ENCODE measurements around the gene NSG1. TPM values are rescaled to one million over a fixed set of nuclear protein-coding genes. Genes with fewer than 3 reads are reported as not detected.
A peak's percentile ranks its signal among the peaks of the same experiment; 100 is the strongest.
"Not testable (repeated sequence)": the region's sequence is repeated elsewhere in the genome, so short reads cannot be mapped to it uniquely, and the experiment has no call there.

The NSG1 gene, protein sequence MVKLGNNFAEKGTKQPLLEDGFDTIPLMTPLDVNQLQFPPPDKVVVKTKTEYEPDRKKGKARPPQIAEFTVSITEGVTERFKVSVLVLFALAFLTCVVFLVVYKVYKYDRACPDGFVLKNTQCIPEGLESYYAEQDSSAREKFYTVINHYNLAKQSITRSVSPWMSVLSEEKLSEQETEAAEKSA
- total RNA-seq = 1 to 10 TPM; 4.1 to 5.3 TPM

DNA sequence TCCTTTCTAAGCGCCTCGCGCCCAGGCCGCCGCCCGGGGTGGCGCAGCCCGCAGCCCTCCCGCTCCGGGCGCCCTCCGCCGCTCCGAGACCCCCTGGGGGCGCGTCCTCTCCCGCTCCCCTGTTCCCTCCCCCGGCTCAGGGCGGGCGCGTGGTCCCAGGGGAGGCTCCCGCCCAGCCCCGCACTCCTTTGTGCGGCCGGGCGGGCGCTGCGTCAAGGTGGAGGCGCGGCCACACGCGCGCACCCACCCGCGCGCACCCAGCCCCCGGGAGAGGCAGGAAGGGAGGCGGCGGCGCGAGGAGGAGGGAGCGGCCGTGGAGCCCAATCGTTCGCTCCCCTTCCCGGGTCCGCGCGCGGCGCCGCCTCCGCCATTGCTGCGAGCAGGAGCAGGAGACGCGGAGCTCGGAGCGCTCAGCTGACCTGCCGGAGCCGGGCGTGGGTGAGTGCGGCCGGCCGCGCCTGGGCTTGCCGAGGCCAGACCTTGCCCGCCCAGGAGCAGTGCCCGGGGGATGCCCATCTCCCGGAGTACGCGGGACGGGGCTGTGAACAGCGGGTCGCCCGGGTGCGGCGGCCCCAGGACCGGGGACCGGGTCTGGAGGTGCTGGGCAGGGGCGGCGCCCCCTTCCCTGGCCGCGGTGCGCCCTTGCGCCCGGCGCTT, at the start of gene NSG1:
Gene NSG1, plus strand, starts transcription at position 367 of the 657 bp plus-strand sequence. CDS start 528 bp downstream, outside the sequence.
- intact Hi-C loops (cut with DNase I, micrococcal nuclease) = loop anchor here in 1 of 2 experiments (1.0 to 10.0 kb wide), 2 partner anchors 188 to 478 kb away; no protein-coding TSS in a partner anchor
- H3K27ac Mint-ChIP-seq = no peak within 1 kb of the TSS
- peaks cover 22% of the 10 kb centered on the region for H3K27me3 Mint-ChIP-seq
- no peaks in the 10 kb centered on the region for H3K9me3 Mint-ChIP-seq (ENCODE audit: low read depth)
- ChIA-PET CTCF (no interaction called here), POLR2A (no interaction called here)
- peak within 1 kb of the TSS; percentile 73 for H3K4me3 Mint-ChIP-seq
- DNase-seq (peak; percentile 67), ATAC-seq (peak; percentile 63)
- peaks cover 8% of the 10 kb centered on the region for H3K4me1 Mint-ChIP-seq
- H3K36me3 Mint-ChIP-seq (ENCODE audit: low read depth) = no peaks in the 10 kb centered on the region

DNA sequence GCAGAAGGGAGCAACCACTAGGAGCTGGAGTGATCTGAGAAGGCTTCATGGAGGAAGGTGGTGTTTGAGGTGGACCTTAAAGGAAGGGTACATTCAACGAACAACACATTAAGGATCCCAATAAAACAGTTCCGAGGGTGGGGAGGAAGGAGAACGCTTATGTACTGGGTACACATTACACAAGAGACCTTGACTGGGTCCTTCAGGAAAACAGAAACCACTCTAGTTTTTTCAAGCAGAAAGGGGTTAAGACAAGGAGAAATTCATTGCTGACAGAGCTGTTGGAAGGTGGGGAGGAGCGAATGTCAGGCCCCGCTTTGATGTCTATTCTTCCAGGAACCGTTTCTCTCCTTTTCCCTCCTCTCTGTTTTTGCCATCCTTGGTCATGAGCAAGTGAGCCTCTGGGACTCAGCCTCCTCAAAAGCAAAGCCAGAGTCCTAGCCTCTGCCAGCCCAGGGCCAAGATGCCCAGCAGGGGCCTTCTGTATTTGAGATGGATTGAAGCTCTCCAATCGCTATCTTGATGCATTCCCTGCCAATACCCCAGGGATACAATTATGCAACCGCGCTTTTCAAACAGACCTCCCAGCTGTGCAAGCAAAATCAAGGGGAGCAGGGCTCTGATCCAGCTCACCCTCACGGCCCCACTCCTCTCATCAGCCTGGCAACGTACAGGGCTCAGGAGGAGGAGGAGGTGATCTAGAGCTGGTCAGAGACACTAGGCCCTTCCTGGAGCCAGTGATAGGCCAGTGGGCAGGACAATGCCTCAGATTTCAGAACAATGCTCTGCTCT, 48.5 kb upstream of the NSG1 start:
- Mint-ChIP-seq H3K36me3 (ENCODE audit: low read depth) (no peaks in the 10 kb centered on the region), H3K4me3 (no peak overlapping the region), H3K9me3 (ENCODE audit: low read depth) (no peaks in the 10 kb centered on the region), H3K27ac (no peak overlapping the region), H3K27me3 (no peaks in the 10 kb centered on the region), H3K4me1 (peaks cover 4% of the 10 kb centered on the region)
- intact Hi-C loops (cut with DNase I, micrococcal nuclease) = no loop called here
- DNase-seq (no peak), ATAC-seq (no peak)
- POLR2A ChIA-PET = no interaction called here
- CTCF ChIA-PET = interaction anchor here (2.0 to 2.6 kb wide), 2 partner anchors 84 to 87 kb away, joined by 5 to 8 read pairs; no protein-coding TSS in a partner anchor

DNA sequence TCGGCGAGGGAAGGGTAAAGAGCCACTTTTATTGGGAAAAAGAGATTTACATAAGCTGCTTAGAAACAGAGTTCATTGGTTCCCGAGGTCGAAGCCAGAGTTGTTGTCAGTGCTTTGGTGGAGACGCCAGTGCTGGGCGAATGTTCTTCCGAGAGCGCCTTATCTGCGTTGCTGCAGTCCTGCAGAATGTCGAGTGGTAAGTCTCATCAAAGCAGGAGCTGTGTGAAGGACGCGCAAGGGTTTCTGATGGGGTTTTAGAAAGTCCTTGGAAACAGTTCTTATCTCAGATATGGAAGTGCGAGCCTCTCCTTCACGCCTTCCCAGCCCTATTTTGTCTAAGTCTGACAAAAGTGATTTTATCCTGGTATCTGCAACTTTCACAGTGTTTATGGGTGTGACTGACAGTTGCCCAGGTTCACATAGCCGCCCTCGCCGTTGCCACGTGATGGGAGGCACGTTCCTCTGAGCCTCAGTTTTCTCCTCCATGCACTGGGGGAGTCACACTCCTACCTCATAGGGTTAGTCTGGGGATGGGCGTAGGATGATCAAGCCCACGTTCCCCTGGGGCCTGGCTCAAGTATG, 47.3 kb upstream of the NSG1 start:
- ATAC-seq = no peak
- H3K4me1 Mint-ChIP-seq = peaks cover 4% of the 10 kb centered on the region
- H3K27ac Mint-ChIP-seq = no peak overlapping the region
- DNase-seq = no peak
- H3K36me3 Mint-ChIP-seq (ENCODE audit: low read depth) = no peaks in the 10 kb centered on the region
- CTCF ChIA-PET = interaction anchor here (0.6 to 2.6 kb wide), 4 partner anchors 9 to 88 kb away, joined by 3 to 8 read pairs (median 4); no protein-coding TSS in a partner anchor
- H3K9me3 Mint-ChIP-seq (ENCODE audit: low read depth) = no peaks in the 10 kb centered on the region
- POLR2A ChIA-PET = no interaction called here
- H3K27me3 Mint-ChIP-seq = no peaks in the 10 kb centered on the region
- intact Hi-C loops (cut with DNase I, micrococcal nuclease) = no loop called here
- H3K4me3 Mint-ChIP-seq = no peak overlapping the region

DNA sequence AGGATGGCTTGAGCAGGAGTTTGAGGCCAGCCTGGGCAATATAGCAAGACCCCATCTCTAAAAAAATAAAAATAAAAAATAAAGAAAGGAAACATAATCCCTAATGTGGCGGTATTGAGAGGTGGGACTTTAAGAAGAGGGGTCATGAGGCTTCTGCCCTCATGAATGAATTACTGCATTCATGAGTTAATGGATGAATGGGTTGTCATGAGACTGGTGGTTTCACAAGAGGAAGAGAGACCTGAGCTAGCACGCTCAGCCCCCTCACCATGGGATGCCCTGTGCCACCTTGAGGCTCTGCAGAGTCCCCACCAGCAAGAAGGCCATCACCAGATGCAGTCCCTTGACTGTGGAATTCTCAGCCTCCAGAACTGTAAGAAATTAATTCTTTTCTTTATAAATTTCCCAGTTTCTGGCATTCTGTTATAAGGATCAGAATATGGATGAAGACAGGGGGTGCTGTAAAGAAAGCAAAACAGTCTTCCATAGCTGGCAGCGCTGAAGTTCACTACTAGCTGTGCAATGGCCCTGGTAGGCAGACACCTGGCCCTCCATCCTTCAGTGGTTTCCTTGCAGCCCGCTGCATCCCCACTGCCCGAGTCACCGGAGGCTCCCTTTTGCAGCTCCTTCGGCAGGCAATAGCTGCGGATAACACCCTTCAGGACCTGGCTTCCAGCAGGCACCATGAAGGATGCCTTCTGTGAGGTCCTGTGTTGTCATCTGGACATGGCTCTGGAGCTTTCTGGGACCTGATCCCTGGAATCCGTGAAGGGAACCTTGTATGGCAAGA, 44.8 kb upstream of the NSG1 start:
- ATAC-seq (no peak), DNase-seq (no peak)
- H3K4me3 Mint-ChIP-seq = no peak overlapping the region
- H3K4me1 Mint-ChIP-seq = peaks cover 3% of the 10 kb centered on the region
- CTCF ChIA-PET = no interaction called here
- POLR2A ChIA-PET = no interaction called here
- no peaks in the 10 kb centered on the region for H3K27me3 Mint-ChIP-seq
- no peaks in the 10 kb centered on the region for H3K9me3 Mint-ChIP-seq (ENCODE audit: low read depth)
- intact Hi-C loops (cut with DNase I, micrococcal nuclease) = no loop called here
- H3K36me3 Mint-ChIP-seq (ENCODE audit: low read depth) = no peaks in the 10 kb centered on the region
- H3K27ac Mint-ChIP-seq = no peak overlapping the region

DNA sequence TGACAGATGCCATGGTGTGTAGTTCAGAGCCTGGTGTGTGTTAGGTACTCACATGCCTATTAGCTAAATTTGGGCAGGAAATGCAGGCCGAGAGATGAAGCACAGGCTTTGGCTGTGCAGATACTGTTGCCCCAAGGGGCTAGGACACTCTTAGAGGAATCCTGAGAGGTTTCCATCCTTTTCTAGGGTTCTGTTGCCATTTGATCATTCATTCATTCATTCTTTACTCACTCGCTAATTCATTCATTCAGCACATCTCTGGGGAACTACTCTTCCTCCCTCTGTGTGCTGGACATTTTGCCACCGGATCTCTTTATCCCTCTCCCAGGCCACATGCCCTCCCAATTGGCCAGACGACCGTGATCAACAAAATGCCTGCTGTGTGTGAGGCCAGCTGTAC, 43.9 kb upstream of the NSG1 start:
- Mint-ChIP-seq H3K27ac (no peak overlapping the region), H3K27me3 (no peaks in the 10 kb centered on the region), H3K4me1 (peaks cover 11% of the 10 kb centered on the region), H3K4me3 (no peak overlapping the region), H3K9me3 (ENCODE audit: low read depth) (no peaks in the 10 kb centered on the region), H3K36me3 (ENCODE audit: low read depth) (no peaks in the 10 kb centered on the region)
- POLR2A ChIA-PET = no interaction called here
- intact Hi-C loops (cut with DNase I, micrococcal nuclease) = no loop called here
- DNase-seq (no peak), ATAC-seq (no peak)
- CTCF ChIA-PET = no interaction called here

DNA sequence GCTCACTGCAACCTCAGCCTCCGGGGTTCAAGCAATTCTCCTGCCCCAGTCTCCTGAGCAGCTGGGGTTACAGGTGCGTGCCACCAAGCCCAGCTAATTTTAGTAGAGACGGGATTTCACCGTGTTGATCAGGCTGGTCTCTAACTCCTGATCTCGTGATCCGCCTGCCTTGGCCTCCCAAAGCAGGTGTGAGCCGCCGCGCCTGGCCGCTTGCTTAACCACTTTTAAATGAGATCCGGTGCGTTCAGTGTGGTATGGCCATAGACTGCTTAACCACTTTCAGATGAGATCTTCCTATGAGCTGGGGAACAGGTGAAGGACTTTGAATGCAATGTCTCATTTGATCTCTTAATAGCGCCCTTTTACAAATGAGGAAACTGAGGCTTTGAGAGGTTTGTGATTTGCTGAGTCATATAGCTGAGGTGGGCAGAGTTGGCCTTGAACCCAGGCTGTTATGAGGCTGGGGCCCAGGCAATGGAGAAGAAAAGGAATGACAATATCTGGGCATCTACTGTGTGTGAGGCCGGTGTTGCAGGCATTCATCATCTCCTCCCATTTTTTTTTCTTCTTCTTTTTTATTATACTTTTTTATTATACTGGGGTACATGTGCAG, 41.9 kb upstream of the NSG1 start:
- Mint-ChIP-seq H3K27ac (no peak overlapping the region), H3K4me3 (no peak overlapping the region), H3K36me3 (ENCODE audit: low read depth) (no peaks in the 10 kb centered on the region), H3K27me3 (no peaks in the 10 kb centered on the region), H3K4me1 (peaks cover 24% of the 10 kb centered on the region), H3K9me3 (ENCODE audit: low read depth) (peaks cover 2% of the 10 kb centered on the region)
- intact Hi-C loops (cut with DNase I, micrococcal nuclease) = no loop called here
- CTCF ChIA-PET = no interaction called here
- POLR2A ChIA-PET = no interaction called here
- no peak for DNase-seq
- ATAC-seq = no peak

DNA sequence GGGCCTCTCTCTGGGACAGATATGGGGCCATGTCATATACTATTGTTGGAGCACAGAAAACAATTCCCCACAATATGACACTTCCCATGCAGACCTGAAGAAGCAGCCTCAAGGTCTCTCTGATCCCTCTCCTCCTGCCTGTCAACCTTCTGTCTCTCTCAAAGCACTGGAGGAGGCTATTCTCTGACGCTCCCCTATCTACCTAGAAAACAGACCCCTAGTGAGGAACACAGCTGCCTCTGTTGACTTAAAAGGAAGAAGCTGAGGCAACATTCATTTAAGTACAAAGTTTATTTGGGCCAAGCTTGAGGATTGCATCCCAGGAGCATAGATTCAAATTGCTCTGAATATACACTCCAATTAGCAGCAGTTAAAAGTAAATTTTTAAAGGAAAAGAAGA, 39.3 kb upstream of the NSG1 start:
- H3K4me1 Mint-ChIP-seq = peaks cover 24% of the 10 kb centered on the region
- no peak for DNase-seq
- peaks cover 4% of the 10 kb centered on the region for H3K9me3 Mint-ChIP-seq (ENCODE audit: low read depth)
- intact Hi-C loops (cut with DNase I, micrococcal nuclease) = no loop called here
- H3K36me3 Mint-ChIP-seq (ENCODE audit: low read depth) = no peaks in the 10 kb centered on the region
- ATAC-seq = no peak
- ChIA-PET POLR2A (interaction anchor here (0.6 kb wide), 1 partner anchor 12 kb away, joined by 3 read pairs; no protein-coding TSS in a partner anchor), CTCF (interaction anchor here (0.6 kb wide), 1 partner anchor 101 kb away, joined by 3 read pairs; no protein-coding TSS in a partner anchor)
- H3K27me3 Mint-ChIP-seq = no peaks in the 10 kb centered on the region
- no peak overlapping the region for H3K4me3 Mint-ChIP-seq
- no peak overlapping the region for H3K27ac Mint-ChIP-seq

DNA sequence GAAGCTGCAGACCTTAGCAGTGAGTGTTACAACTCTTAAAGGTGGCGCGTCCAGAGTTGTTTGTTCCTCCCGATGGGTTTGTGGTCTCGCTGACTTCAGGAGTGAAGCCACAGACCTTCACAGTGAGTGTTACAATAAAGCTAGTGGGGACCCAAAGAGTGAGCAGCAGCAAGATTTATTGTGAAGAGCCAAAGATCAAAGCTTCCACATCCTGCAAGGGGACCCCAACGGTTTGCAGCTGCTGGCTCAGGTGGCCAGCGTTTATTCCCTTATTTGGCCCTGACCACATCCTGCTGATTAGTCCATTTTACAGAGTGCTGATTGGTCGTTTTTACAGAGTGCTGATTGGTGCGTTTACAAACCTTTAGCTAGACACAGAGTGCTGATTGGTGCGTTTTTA, 38.3 kb upstream of the NSG1 start:
- H3K27me3 Mint-ChIP-seq; POLR2A ChIA-PET; H3K27ac Mint-ChIP-seq; H3K9me3 Mint-ChIP-seq (ENCODE audit: low read depth); H3K4me3 Mint-ChIP-seq; intact Hi-C loops (cut with DNase I, micrococcal nuclease); H3K36me3 Mint-ChIP-seq (ENCODE audit: low read depth): not testable (repeated sequence)
- peak; percentile 13 for DNase-seq
- peak; percentile 39 for ATAC-seq
- H3K4me1 Mint-ChIP-seq = peaks cover 22% of the 10 kb centered on the region
- CTCF ChIA-PET = interaction anchor here (0.7 to 1.2 kb wide), 2 partner anchors 9 to 97 kb away, joined by 3 to 7 read pairs; no protein-coding TSS in a partner anchor

DNA sequence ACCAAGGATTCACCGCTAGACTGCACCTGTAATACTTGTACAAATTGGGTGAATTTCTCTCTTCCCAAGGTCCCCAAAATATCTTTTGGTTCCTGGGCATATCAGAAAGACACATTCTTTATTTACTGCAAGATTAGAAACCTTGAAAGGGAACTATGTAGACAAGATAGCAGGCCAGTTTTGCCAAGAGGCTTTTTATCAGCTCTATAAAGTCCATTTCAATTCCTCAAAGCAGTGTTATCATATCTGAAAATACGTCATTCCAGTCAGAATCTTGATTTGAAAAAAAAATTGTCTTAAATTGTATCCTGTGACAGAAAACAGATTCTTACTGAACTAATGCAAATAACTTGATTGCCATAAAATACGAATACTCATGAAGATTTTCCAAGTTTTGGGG, 37.0 kb upstream of the NSG1 start:
- Mint-ChIP-seq H3K27me3 (no peaks in the 10 kb centered on the region), H3K4me1 (peaks cover 22% of the 10 kb centered on the region), H3K4me3 (no peak overlapping the region), H3K36me3 (ENCODE audit: low read depth) (no peaks in the 10 kb centered on the region), H3K9me3 (ENCODE audit: low read depth) (peaks cover 4% of the 10 kb centered on the region), H3K27ac (no peak overlapping the region)
- ATAC-seq (no peak), DNase-seq (no peak)
- intact Hi-C loops (cut with DNase I, micrococcal nuclease) = no loop called here
- POLR2A ChIA-PET = no interaction called here
- CTCF ChIA-PET = interaction anchor here (1.0 kb wide), 1 partner anchor 9 kb away, joined by 3 read pairs; no protein-coding TSS in a partner anchor

DNA sequence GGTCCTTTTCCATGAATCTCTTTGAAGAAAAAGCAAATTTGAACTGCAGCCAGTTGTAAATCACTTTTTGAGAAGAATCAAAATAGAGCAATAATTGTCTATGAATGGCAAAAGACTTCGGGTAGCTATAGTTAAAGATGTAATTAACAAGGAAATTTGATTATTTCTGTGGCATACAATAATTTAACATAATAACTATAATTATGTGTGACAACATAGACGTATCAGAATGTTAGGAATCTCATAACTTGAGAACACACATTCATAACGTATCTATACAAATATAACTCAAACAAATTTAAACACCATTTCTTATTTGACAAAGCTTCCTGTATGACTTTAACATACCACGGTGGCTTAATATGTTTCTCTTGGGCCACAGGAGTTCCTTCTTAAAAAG, 36.0 kb upstream of the NSG1 start:
- ChIA-PET CTCF (interaction anchor here (0.5 kb wide), 1 partner anchor 82 kb away, joined by 3 read pairs; no protein-coding TSS in a partner anchor), POLR2A (no interaction called here)
- H3K4me1 Mint-ChIP-seq = peaks cover 22% of the 10 kb centered on the region
- no peak overlapping the region for H3K27ac Mint-ChIP-seq
- no peak overlapping the region for H3K4me3 Mint-ChIP-seq
- DNase-seq = no peak
- intact Hi-C loops (cut with DNase I, micrococcal nuclease) = no loop called here
- no peaks in the 10 kb centered on the region for H3K27me3 Mint-ChIP-seq
- H3K9me3 Mint-ChIP-seq (ENCODE audit: low read depth) = peaks cover 4% of the 10 kb centered on the region
- ATAC-seq = no peak
- H3K36me3 Mint-ChIP-seq (ENCODE audit: low read depth) = no peaks in the 10 kb centered on the region

DNA sequence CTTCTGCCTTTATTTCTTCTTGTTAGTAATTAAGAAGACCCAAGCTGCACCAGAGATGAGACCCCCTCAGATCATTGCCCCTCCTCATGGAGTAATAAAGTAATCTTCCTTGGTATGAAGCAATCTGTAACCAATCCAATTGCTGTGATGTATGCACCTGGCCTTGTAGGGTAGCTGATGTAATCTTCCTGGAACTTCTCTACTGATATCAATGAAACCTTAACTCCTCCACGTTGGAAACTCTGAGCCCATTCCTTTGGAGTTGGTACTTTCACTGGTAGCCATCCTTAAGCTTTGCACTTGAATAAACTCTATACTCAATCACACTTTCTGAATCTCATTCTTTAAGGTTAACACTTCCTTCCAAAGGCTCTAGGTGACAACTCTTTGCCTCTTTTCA, 31.6 kb upstream of the NSG1 start:
- DNase-seq = no peak
- H3K27ac Mint-ChIP-seq = no peak overlapping the region
- intact Hi-C loops (cut with DNase I, micrococcal nuclease) = no loop called here

More for the DNA sequence above, 31.6 kb upstream of the NSG1 start:
- POLR2A ChIA-PET = no interaction called here
- no peak for ATAC-seq
- H3K4me3 Mint-ChIP-seq = no peak overlapping the region
- H3K36me3 Mint-ChIP-seq (ENCODE audit: low read depth) = no peaks in the 10 kb centered on the region
- H3K27me3 Mint-ChIP-seq = no peaks in the 10 kb centered on the region
- H3K9me3 Mint-ChIP-seq (ENCODE audit: low read depth) = peaks cover 2% of the 10 kb centered on the region
- H3K4me1 Mint-ChIP-seq = no peaks in the 10 kb centered on the region
- CTCF ChIA-PET = no interaction called here
